SH-SY5Y (cell line): ENCODE data around the gene LRRC8B.

ENCODE experiments used
- GATA2 ChIP-seq: IDR thresholded peaks from 2 replicates; pipeline ENCODE4 v1.6.1; 2011; ENCODE audit warnings: mild to moderate bottlenecking, low read depth, low read length
- GATA3 ChIP-seq: IDR thresholded peaks from 2 replicates; pipeline ENCODE4 v1.6.1; 2011; ENCODE audit warnings: low read depth, mild to moderate bottlenecking, low read length, moderate library complexity

DNA sequence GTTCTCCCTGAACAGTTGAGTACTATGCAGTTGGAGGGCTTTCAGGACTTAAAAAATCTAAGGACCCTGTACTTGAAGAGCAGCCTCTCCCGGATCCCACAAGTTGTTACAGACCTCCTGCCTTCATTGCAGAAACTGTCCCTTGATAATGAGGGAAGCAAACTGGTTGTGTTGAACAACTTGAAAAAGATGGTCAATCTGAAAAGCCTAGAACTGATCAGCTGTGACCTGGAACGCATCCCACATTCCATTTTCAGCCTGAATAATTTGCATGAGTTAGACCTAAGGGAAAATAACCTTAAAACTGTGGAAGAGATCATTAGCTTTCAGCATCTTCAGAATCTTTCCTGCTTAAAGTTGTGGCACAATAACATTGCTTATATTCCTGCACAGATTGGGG, 59.6 kb downstream of the LRRC8B start:
- TF ChIP-seq GATA2 (no peak), GATA3 (no peak)
